Upper lobe of left lung (tissue), 6 donors: ENCODE measurements around the gene KCNK15. TPM values are rescaled to one million over a fixed set of nuclear protein-coding genes. Genes with fewer than 3 reads are reported as not detected.

ENCODE experiments used
- ATAC-seq, 2 donors: fragments of 200-7000 bp; cut with Tn5 transposase; one replicate each; pipeline ENCODE4 v1.9.1; 2022; ENCODE audit warnings: mild to moderate bottlenecking in 2 of 2, moderate library complexity in 2 of 2; ENCODE audit not compliant: low FRiP score in 2 of 2
- DNase-seq, 2 donors: peaks; one replicate each; pipeline ENCODE4 v3.0.0-alpha.2; 2019 to 2020
- H3K27ac ChIP-seq, 4 donors: fragments of 200-600 bp; sonication (generic); one replicate each; pipeline ENCODE4 v1.5.1; 2016 to 2019
- H3K27me3 ChIP-seq, 4 donors: fragments of 200-600 bp; sonication (generic); one replicate each; pipeline ENCODE4 v1.5.1; 2017 to 2019
- H3K36me3 ChIP-seq, 4 donors: fragments of 200-600 bp; sonication (generic); one replicate each; pipeline ENCODE4 v1.5.1; 2016 to 2019
- H3K4me1 ChIP-seq, 4 donors: fragments of 200-600 bp; sonication (generic); one replicate each; pipeline ENCODE4 v1.5.1; 2018 to 2019
- H3K4me3 ChIP-seq, 4 donors: fragments of 200-600 bp; sonication (generic); one replicate each; pipeline ENCODE4 v1.5.1; 2017 to 2019; ENCODE audit warnings: mild to moderate bottlenecking in 2 of 4, moderate library complexity in 1 of 4
- H3K9me3 ChIP-seq, 4 donors: fragments of 200-600 bp; sonication (generic); one replicate each; pipeline ENCODE4 v1.5.1; 2018 to 2019
- EP300 ChIP-seq, 4 donors: sonication (generic); formaldehyde crosslinking; IDR thresholded peaks; one replicate each; pipeline ENCODE4 v1.5.1; 2017; ENCODE audit warnings: antibody characterized with exemption in 4 of 4, control low read depth in 2 of 4
- POLR2A ChIP-seq, 4 donors: fragments of 450-650 bp; IDR thresholded peaks; one replicate each; pipeline ENCODE4 v1.5.1; 2016 to 2017; ENCODE audit warnings: antibody characterized with exemption in 4 of 4, mild to moderate bottlenecking in 2 of 4
- POLR2AphosphoS5 ChIP-seq, 2 donors: sonication (generic); formaldehyde crosslinking; IDR thresholded peaks; one replicate each; pipeline ENCODE4 v1.5.1; 2017; ENCODE audit warnings: antibody characterized with exemption in 2 of 2
- WGBS, 2 donors: methylation state at CpG; one replicate each; pipeline ENCODE4 v1.1.5; 2017 to 2018; 5-methylcytosine and 5-hydroxymethylcytosine counted together
- total RNA-seq, 6 donors: library from RNA; depleted of rRNA in 4 of 6; stranded (reverse); fragments of >200 nt in 4 of 6; gene quantifications; one replicate each; pipeline versions ENCODE4 v1.1.0 to v1.2.1, GENCODE V29; 2016 to 2021
- TF ChIP-seq, protein P1 (sequence below), 6 experiments: fragments of 450-650 bp in 4 of 6; fragments of 200-600 bp in 2 of 6; sonication (generic) in 2 of 6; IDR thresholded peaks; one replicate each; pipeline ENCODE4 v1.5.1; 2016 to 2019; ENCODE audit warnings: antibody characterized with exemption in 6 of 6
- donor health status: DM: no; HTN: no; CAD: no; lungs with moderate emphysema.
- donor health status: DM: no; HTN: yes; CAD: no; lungs with severe emphysema.

KCNK15 gene
- total RNA-seq, 6 donors from 2014 or later = 1.0 to 2.7 (median 1.7) TPM

DNA sequence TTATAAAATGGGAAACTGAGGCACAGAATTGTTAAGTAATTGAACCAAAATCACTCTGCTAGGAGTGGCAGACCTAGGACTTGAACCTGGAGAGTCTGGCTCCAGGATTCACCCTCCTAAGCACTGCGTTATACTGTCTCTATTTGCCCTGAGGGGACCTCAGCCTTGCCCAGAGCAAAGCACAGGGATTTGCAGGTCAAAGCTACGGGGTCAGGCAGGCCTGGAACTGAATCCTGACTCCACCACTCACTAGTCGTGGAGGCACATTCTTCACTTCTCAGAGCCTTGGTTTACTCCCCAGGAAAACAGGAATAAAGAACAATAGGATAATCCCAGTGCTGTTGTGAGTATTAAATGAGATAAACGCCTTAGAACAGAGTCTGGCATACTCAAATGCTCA, 19.4 kb downstream of the KCNK15 start:
- DNase-seq = no peak
- H3K27me3 ChIP-seq = no peaks in the 10 kb centered on the region
- no peaks in the 10 kb centered on the region for H3K9me3 ChIP-seq
- no peak overlapping the region for H3K4me3 ChIP-seq
- TF ChIP-seq POLR2AphosphoS5 (IDR thresholded peaks at IDR 0.05) = no peak
- TF ChIP-seq POLR2A (IDR thresholded peaks at IDR 0.05) = no peak
- TF ChIP-seq, protein P1, sequence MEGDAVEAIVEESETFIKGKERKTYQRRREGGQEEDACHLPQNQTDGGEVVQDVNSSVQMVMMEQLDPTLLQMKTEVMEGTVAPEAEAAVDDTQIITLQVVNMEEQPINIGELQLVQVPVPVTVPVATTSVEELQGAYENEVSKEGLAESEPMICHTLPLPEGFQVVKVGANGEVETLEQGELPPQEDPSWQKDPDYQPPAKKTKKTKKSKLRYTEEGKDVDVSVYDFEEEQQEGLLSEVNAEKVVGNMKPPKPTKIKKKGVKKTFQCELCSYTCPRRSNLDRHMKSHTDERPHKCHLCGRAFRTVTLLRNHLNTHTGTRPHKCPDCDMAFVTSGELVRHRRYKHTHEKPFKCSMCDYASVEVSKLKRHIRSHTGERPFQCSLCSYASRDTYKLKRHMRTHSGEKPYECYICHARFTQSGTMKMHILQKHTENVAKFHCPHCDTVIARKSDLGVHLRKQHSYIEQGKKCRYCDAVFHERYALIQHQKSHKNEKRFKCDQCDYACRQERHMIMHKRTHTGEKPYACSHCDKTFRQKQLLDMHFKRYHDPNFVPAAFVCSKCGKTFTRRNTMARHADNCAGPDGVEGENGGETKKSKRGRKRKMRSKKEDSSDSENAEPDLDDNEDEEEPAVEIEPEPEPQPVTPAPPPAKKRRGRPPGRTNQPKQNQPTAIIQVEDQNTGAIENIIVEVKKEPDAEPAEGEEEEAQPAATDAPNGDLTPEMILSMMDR (IDR thresholded peaks at IDR 0.05) = no peak
- TF ChIP-seq EP300 (IDR thresholded peaks at IDR 0.05) = no peak
- WGBS, 2 donors = 52 to 73% methylated on average over 4 of the region's 4 CpGs
- H3K4me1 ChIP-seq = peaks cover 3 to 6% (median 4%) of the 10 kb centered on the region in 4 donors
- ATAC-seq = no peak
- no peak overlapping the region for H3K27ac ChIP-seq
- H3K36me3 ChIP-seq = no peaks in the 10 kb centered on the region

DNA sequence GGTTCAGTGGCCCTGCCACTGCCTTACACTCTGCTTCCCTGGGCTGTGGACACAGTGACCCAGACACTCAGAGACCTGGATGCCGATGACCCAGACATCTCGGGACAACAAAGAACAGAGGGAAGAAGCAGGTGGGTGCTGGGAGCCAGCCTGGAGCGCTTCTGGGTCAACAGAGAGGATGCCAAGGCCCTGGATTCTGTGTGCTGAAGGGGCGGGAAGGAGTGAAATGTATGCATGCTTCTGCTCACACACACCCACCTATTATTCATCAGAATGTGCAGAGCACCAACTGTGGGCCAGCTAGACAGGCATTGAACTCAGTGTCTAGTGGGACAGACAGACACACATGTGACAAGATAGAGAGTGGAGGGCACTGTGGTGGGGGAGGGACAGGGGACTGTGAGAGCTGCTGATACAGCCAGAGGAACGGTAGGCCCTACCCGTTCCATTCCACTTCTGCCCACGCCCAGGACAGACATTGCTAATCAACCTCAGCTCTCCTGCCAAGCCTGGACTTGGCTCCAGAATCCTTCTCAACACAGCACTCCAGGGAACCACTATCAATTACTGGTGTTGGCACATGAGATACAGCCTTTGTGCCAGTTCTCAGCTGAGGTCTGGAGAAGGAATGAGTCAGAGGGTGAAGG, 20.2 kb downstream of the KCNK15 start:
- WGBS, 2 donors = 61 to 68% methylated on average over 7 of the region's 7 CpGs

DNA sequence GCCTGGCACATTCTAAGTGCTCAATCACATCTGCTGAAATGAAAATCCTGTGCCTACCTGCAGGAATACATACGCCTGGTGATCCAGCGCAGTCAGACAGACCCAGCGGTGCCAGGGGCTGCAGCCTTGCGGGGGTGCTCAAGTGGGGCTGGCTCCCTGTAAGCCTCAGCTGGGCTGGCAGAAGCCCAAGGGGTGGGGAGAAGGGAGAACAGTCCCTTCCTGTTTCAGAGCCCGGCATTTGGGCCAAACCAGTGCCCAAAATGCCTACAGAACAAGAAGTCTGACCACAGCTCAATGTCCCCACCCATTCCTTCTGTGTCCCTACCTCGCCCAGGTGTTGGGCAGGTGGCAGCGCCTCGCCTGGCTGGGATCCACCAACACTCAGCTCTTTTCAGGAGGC, 22.6 kb downstream of the KCNK15 start:
- Histone ChIP-seq H3K27ac (no peak overlapping the region), H3K27me3 (no peaks in the 10 kb centered on the region), H3K4me1 (peaks cover 0 to under 1% (median under 1%) of the 10 kb centered on the region in 4 donors), H3K4me3 (no peak overlapping the region), H3K36me3 (no peaks in the 10 kb centered on the region), H3K9me3 (no peaks in the 10 kb centered on the region)
- TF ChIP-seq POLR2A (IDR thresholded peaks at IDR 0.05) = no peak
- TF ChIP-seq EP300 (IDR thresholded peaks at IDR 0.05) = no peak
- DNase-seq = peak in 1 of 2 donors; percentile 23
- 62 to 83% methylated on average over 4 to 8 of the region's 8 CpGs for WGBS, 2 donors
- ATAC-seq = no peak

More for the DNA sequence above, 20.2 kb downstream of the KCNK15 start:
- peaks cover 3 to 6% (median 4%) of the 10 kb centered on the region in 4 donors for H3K4me1 ChIP-seq
- no peaks in the 10 kb centered on the region for H3K9me3 ChIP-seq
- no peaks in the 10 kb centered on the region for H3K36me3 ChIP-seq
- H3K4me3 ChIP-seq = no peak overlapping the region
- DNase-seq (no peak), ATAC-seq (no peak)
- H3K27ac ChIP-seq = no peak overlapping the region
- H3K27me3 ChIP-seq = no peaks in the 10 kb centered on the region
- no peak for TF ChIP-seq EP300 (IDR thresholded peaks at IDR 0.05)
- TF ChIP-seq, protein P1 (IDR thresholded peaks at IDR 0.05) = no peak
- no peak for TF ChIP-seq POLR2A (IDR thresholded peaks at IDR 0.05)
- no peak for TF ChIP-seq POLR2AphosphoS5 (IDR thresholded peaks at IDR 0.05)

DNA sequence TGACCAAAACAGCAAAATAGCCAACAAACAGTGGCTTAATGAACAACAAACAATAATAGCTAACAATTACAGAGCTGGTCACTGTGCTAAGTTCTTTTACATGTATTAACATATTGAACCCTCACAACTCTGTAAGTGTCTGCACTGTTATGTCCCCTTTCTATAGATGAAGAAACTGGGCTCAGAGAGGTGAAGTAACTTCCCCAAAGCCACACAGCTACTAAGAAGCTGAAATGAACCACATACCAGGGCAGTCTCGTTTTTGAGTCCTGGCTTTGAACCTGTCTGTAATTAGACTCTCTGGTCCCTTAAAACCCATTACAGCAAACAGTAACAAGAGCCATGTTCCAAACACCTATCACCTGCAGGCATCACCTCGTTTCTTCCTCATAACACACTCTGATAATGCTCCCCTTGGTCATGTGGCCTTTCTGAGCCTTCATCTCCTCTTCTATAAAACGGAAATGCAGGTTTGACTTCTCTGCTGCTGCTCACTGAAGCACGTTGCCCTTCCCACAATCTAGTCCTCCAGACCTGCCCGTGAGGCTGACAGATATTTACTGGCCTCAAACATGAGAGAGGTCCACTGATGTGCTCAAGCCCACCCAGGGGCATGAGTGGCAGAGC, 23.3 kb downstream of the KCNK15 start:
- H3K4me1 ChIP-seq = no peaks in the 10 kb centered on the region
- no peak for ATAC-seq
- WGBS, 2 donors = 62 to 65% methylated on average over 5 of the region's 5 CpGs
- no peak for DNase-seq
- no peaks in the 10 kb centered on the region for H3K36me3 ChIP-seq
- H3K27me3 ChIP-seq = no peaks in the 10 kb centered on the region
- no peak overlapping the region for H3K27ac ChIP-seq
- no peak overlapping the region for H3K4me3 ChIP-seq
- TF ChIP-seq EP300 (IDR thresholded peaks at IDR 0.05) = no peak
- TF ChIP-seq POLR2A (IDR thresholded peaks at IDR 0.05) = no peak
- TF ChIP-seq, protein P1 (IDR thresholded peaks at IDR 0.05) = no peak
- TF ChIP-seq POLR2AphosphoS5 (IDR thresholded peaks at IDR 0.05) = no peak
- no peaks in the 10 kb centered on the region for H3K9me3 ChIP-seq

DNA sequence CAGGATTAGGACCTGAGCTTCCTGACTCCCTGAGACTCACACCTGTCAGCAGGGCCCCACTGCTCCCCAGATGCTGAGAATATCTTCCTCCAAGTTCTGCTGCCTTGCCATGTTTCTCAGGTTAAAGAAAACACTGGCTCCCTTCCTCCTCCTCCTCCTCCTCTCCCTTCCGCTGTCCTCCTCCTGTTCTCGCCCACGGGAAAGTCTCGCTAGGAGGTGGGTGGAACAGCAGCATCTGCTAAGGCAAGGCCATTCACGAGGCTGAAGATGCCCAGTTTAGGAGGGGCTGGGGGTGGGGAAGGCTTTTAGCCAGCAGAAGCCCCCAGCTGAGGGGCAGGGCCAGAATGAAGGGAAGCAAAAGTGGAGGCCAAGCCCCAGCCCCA, 23.8 kb downstream of the KCNK15 start:
- DNase-seq = no peak
- Histone ChIP-seq H3K4me3 (no peak overlapping the region), H3K27me3 (no peaks in the 10 kb centered on the region), H3K27ac (no peak overlapping the region), H3K36me3 (no peaks in the 10 kb centered on the region), H3K9me3 (no peaks in the 10 kb centered on the region), H3K4me1 (no peaks in the 10 kb centered on the region)
- ATAC-seq = no peak
- TF ChIP-seq EP300 (IDR thresholded peaks at IDR 0.05) (no peak), POLR2A (IDR thresholded peaks at IDR 0.05) (no peak), POLR2AphosphoS5 (IDR thresholded peaks at IDR 0.05) (no peak)
- TF ChIP-seq, protein P1 (IDR thresholded peaks at IDR 0.05) = no peak
- WGBS, 2 donors = 60 to 64% methylated on average over 5 of the region's 5 CpGs
